OCI-LY1 (cell line): Measurements from ENCODE around the gene C17orf58.

ENCODE experiments used
- CTCF ChIP-seq: fragments of 200-600 bp; sonication (generic), shearing (Covaris generic); IDR thresholded peaks from 2 replicates; pipeline ENCODE4 v1.5.1; 2017; ENCODE audit warnings: mild to moderate bottlenecking, antibody characterized with exemption, low read length, moderate library complexity, mixed read lengths
- EZH2 ChIP-seq: fragments of 200-600 bp; sonication (generic), shearing (Covaris generic); IDR thresholded peaks from 2 replicates; pipeline ENCODE4 v1.8.0; 2017; ENCODE audit warnings: borderline replicate concordance, mixed run types, mild to moderate bottlenecking, antibody characterized with exemption, low read length, moderate library complexity, mixed read lengths

GRCh38 chr17:67944035-67944434 is 52.2 kb downstream of the C17orf58 start:
- TF ChIP-seq CTCF (no peak), EZH2 (no peak)
